ENCODE results near the gene PCBP3.

DNA sequence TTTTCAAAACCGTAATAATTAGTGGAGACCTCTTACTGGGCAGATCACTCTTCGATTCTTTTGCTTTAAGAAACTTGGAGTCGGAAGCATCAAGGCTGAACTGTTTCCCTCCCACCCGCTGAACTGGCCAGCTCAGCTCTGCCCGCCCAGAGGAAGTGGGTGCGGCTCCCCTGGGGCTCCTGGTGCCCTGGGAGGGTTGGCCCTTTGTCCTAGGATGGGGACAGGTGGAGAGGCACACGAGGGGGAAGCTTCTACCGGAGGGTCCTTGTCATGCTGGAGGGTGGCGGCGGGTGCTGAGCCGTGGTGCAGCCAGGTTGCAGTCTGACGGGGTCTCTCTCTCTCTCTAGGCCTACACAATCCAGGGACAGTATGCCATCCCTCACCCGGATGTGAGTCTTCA lies 273.7 kb downstream of the PCBP3 start:
- TF ChIP-seq, protein P1, sequence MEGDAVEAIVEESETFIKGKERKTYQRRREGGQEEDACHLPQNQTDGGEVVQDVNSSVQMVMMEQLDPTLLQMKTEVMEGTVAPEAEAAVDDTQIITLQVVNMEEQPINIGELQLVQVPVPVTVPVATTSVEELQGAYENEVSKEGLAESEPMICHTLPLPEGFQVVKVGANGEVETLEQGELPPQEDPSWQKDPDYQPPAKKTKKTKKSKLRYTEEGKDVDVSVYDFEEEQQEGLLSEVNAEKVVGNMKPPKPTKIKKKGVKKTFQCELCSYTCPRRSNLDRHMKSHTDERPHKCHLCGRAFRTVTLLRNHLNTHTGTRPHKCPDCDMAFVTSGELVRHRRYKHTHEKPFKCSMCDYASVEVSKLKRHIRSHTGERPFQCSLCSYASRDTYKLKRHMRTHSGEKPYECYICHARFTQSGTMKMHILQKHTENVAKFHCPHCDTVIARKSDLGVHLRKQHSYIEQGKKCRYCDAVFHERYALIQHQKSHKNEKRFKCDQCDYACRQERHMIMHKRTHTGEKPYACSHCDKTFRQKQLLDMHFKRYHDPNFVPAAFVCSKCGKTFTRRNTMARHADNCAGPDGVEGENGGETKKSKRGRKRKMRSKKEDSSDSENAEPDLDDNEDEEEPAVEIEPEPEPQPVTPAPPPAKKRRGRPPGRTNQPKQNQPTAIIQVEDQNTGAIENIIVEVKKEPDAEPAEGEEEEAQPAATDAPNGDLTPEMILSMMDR (IDR thresholded peaks at IDR 0.05), result no peak
- TF ChIP-seq POLR2A (IDR thresholded peaks at IDR 0.05), result no peak

Data from lower leg skin (tissue), 3 donors.